ENCODE measurements around the gene GPR4. TPM values are rescaled to one million over a fixed set of nuclear protein-coding genes. Genes with fewer than 3 reads are reported as not detected.

The GPR4 gene
- total RNA-seq, 1 experiment from 2014 or later: not detected

DNA sequence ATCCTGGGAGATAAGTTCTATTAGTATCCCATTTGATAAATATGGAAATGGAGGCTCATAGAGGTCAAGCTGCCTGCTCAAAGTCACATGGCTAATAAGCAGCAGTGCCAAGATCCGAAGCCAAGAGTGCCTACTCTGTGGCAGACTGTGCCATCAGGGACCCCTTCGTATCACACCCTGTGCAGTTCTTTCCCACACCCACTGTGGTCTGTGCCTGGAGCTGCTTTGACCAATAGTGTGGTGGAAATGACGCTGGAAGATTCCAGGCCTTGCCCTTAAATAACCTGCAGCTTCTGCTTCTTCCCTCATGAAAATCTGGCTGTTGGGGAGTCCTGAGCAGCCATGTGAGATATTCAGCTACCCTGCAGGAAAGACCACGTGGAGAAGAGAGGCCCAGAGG, 27.5 kb downstream of the GPR4 start:
- POLR2A ChIA-PET (ENCODE audit: low non-redundant PET): no interaction called here
- no TSS peak for BruUV-seq (replicated peaks)
- Histone ChIP-seq H3K4me3 (ENCODE audit: low read depth, low read length, poor library complexity, severe bottlenecking) (no peak overlapping the region), H3K36me3 (ENCODE audit: insufficient read depth, low read length, poor library complexity, severe bottlenecking) (no peaks in the 10 kb centered on the region), H3K27me3 (replicated peaks; ENCODE audit: insufficient read depth, low read depth, low read length, poor library complexity) (no peaks in the 10 kb centered on the region), H3K9me3 (ENCODE audit: low read depth, low read length, poor library complexity, severe bottlenecking) (no peaks in the 10 kb centered on the region), H3K27ac (ENCODE audit: low read depth, low read length, poor library complexity, severe bottlenecking) (no peak overlapping the region), H3K4me1 (ENCODE audit: insufficient read depth, low read length, poor library complexity, severe bottlenecking) (no peaks in the 10 kb centered on the region)
- no peak for TF ChIP-seq EZH2 (IDR thresholded peaks at IDR 0.05; ENCODE audit: borderline replicate concordance, low read depth, low read length, poor library complexity, severe bottlenecking)
- TF ChIP-seq, protein P1, sequence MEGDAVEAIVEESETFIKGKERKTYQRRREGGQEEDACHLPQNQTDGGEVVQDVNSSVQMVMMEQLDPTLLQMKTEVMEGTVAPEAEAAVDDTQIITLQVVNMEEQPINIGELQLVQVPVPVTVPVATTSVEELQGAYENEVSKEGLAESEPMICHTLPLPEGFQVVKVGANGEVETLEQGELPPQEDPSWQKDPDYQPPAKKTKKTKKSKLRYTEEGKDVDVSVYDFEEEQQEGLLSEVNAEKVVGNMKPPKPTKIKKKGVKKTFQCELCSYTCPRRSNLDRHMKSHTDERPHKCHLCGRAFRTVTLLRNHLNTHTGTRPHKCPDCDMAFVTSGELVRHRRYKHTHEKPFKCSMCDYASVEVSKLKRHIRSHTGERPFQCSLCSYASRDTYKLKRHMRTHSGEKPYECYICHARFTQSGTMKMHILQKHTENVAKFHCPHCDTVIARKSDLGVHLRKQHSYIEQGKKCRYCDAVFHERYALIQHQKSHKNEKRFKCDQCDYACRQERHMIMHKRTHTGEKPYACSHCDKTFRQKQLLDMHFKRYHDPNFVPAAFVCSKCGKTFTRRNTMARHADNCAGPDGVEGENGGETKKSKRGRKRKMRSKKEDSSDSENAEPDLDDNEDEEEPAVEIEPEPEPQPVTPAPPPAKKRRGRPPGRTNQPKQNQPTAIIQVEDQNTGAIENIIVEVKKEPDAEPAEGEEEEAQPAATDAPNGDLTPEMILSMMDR (conservative IDR thresholded peaks at IDR 0.05; ENCODE audit: low read depth, low read length): no peak
- CTCF ChIA-PET: no interaction called here
- no peak for DNase-seq (ENCODE audit: low spot score)
- intact Hi-C loops (cut with micrococcal nuclease; ENCODE audit: unreplicated experiment): no loop called here

DNA sequence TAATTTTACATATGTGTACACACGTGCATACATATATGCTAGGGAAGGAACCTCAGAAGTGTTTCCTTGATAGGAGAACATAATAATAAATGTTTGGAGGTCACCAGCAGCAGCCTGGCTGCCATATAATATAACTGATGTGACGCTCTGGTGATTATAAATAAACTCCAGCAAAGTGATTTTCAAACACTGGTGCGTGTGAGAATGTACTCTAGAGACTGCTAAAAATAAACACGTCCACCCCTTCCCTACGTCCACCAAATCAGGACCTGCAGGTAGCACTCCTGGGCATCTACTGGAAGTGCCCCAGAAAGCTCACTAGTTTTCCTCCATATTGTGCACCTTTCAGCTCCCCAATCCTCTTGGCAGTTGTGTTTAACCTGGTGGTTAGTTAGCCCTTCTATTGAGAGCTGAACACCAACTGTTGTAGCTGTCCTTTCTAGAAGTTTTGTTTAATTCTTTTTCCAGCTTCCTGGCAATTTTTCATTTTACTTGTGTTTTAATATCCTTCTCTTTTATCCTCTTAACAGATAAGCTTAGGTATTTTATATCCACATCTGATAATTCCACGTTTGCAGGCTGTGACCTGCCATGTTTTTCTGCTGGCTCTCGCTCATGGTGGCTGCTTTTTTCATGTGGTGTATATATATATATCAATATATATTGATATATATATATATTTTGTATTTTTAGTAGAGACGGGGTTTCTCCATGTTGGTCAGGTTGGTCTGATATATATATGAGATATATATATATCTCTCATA, 30.4 kb downstream of the GPR4 start:
- intact Hi-C loops (cut with micrococcal nuclease; ENCODE audit: unreplicated experiment): no loop called here
- BruUV-seq (replicated peaks): no TSS peak
- ChIA-PET POLR2A (ENCODE audit: low non-redundant PET) (no interaction called here), CTCF (no interaction called here)
- TF ChIP-seq, protein P1 (conservative IDR thresholded peaks at IDR 0.05; ENCODE audit: low read depth, low read length): no peak
- no peak for TF ChIP-seq EZH2 (IDR thresholded peaks at IDR 0.05; ENCODE audit: borderline replicate concordance, low read depth, low read length, poor library complexity, severe bottlenecking)
- no peak for DNase-seq (ENCODE audit: low spot score)
- no peaks in the 10 kb centered on the region for H3K27me3 ChIP-seq (replicated peaks; ENCODE audit: insufficient read depth, low read depth, low read length, poor library complexity)
- H3K9me3 ChIP-seq (ENCODE audit: low read depth, low read length, poor library complexity, severe bottlenecking): no peaks in the 10 kb centered on the region
- peaks cover 7% of the 10 kb centered on the region for H3K4me1 ChIP-seq (ENCODE audit: insufficient read depth, low read length, poor library complexity, severe bottlenecking)
- no peak overlapping the region for H3K27ac ChIP-seq (ENCODE audit: low read depth, low read length, poor library complexity, severe bottlenecking)
- H3K36me3 ChIP-seq (ENCODE audit: insufficient read depth, low read length, poor library complexity, severe bottlenecking): no peaks in the 10 kb centered on the region
- H3K4me3 ChIP-seq (ENCODE audit: low read depth, low read length, poor library complexity, severe bottlenecking): no peak overlapping the region

DNA sequence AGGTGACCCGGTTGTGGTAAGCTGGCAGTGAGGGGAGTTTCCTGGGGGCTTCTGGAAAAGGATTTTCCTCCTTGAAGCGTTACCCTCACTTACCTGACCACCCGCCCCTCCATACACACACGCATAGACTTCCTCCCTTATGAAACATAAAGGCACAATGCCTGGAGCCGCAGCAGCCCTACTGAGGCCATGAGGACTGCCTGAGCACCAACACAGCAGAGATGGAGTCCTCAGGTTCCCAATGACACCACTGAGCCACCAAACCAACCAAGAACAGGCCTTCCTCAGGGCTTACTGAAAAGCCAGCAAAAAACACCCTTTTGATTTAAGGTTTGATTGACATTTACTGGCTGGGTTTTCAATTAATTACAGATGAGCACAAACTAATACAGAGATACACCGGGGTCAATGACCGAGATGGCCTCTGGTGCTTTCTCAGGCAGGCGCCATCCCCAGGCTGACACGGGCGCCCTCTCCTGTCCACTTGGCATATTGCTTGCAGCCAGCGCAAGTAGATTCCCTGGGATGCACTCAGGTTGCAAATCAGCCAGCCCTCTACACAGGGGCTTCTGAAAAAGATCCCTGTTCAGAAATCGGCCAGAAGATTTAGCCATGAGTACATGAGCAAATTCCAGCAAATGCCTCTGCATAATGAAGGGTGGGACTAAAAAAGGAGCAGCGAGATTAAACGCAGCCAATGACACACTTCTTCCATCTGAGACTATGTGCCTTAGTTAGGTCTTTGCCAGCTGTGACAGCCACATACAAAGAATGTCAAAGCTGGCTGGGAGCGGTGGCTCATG, 32.2 kb downstream of the GPR4 start:
- intact Hi-C loops (cut with micrococcal nuclease; ENCODE audit: unreplicated experiment): no loop called here
- H3K27ac ChIP-seq (ENCODE audit: low read depth, low read length, poor library complexity, severe bottlenecking): no peak overlapping the region
- H3K4me1 ChIP-seq (ENCODE audit: insufficient read depth, low read length, poor library complexity, severe bottlenecking): peaks cover 7% of the 10 kb centered on the region
- no peak for TF ChIP-seq EZH2 (IDR thresholded peaks at IDR 0.05; ENCODE audit: borderline replicate concordance, low read depth, low read length, poor library complexity, severe bottlenecking)
- TF ChIP-seq, protein P1 (conservative IDR thresholded peaks at IDR 0.05; ENCODE audit: low read depth, low read length): peak; percentile 89
- CTCF ChIA-PET: no interaction called here
- no peaks in the 10 kb centered on the region for H3K9me3 ChIP-seq (ENCODE audit: low read depth, low read length, poor library complexity, severe bottlenecking)
- no peaks in the 10 kb centered on the region for H3K36me3 ChIP-seq (ENCODE audit: insufficient read depth, low read length, poor library complexity, severe bottlenecking)
- POLR2A ChIA-PET (ENCODE audit: low non-redundant PET): no interaction called here
- DNase-seq (ENCODE audit: low spot score): peak; percentile 58
- no peaks in the 10 kb centered on the region for H3K27me3 ChIP-seq (replicated peaks; ENCODE audit: insufficient read depth, low read depth, low read length, poor library complexity)
- no TSS peak for BruUV-seq (replicated peaks)
- H3K4me3 ChIP-seq (ENCODE audit: low read depth, low read length, poor library complexity, severe bottlenecking): no peak overlapping the region

Measured in A673 (cell line).